IPS-18a (cell line): ENCODE data around the gene CUX1.
A peak's percentile ranks its signal among the peaks of the same experiment; 100 is the strongest.

Experiments used
- H3K27ac ChIP-seq: one replicate; pipeline ENCODE4 v1.5.1; 2013; ENCODE audit warnings: low read length
- H3K27me3 ChIP-seq: one replicate; pipeline ENCODE4 v1.6.1; 2013; ENCODE audit warnings: mild to moderate bottlenecking, low read length; ENCODE audit not compliant: control insufficient read depth, insufficient read depth
- H3K36me3 ChIP-seq: one replicate; pipeline ENCODE4 v1.6.1; 2013; ENCODE audit warnings: low read depth, low read length; ENCODE audit not compliant: control insufficient read depth
- H3K4me1 ChIP-seq: one replicate; pipeline ENCODE4 v1.6.1; 2013; ENCODE audit warnings: low read depth, low read length; ENCODE audit not compliant: control insufficient read depth
- H3K4me3 ChIP-seq: one replicate; pipeline ENCODE4 v1.5.1; 2013; ENCODE audit warnings: low read length
- H3K9ac ChIP-seq: one replicate; pipeline ENCODE4 v1.6.1; 2013; ENCODE audit warnings: mild to moderate bottlenecking, low read length, moderate library complexity
- H3K9me3 ChIP-seq: one replicate; pipeline ENCODE4 v1.6.1; 2013; ENCODE audit warnings: low read depth, low read length; ENCODE audit not compliant: control insufficient read depth

Gene CUX1

GRCh38 chr7:101932083-101932482 lies 114.7 kb downstream of the CUX1 start:
- H3K4me3 ChIP-seq: no peak overlapping the region
- no peaks in the 10 kb centered on the region for H3K9me3 ChIP-seq
- peaks cover 62% of the 10 kb centered on the region for H3K4me1 ChIP-seq
- no peaks in the 10 kb centered on the region for H3K27me3 ChIP-seq
- H3K36me3 ChIP-seq: no peaks in the 10 kb centered on the region
- H3K27ac ChIP-seq: peak overlapping the region; percentile 48
- H3K9ac ChIP-seq: no peak overlapping the region

DNA sequence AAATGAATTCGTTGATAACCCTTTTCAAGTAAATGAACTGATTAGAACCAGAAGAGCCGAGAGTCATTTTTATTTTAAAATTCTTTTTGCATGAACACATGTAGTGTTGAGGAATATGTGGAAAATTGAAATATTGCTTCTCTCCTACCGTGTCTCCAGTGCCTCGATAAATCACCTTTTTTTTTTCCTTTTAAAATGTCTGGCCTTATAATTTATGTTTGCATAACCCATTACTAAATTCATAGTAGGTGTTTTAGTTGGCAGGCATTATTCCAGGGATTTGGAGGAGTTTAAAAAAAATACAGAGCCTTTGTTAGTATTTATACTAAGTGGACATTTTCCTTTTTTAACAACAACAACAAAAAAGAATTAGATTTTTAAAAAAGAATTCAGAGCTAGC lies 115.6 kb downstream of the CUX1 start:
- H3K27ac ChIP-seq: no peak overlapping the region
- H3K9ac ChIP-seq: peak overlapping the region; percentile 34
- H3K4me3 ChIP-seq: no peak overlapping the region
- no peaks in the 10 kb centered on the region for H3K9me3 ChIP-seq
- H3K27me3 ChIP-seq: no peaks in the 10 kb centered on the region
- H3K4me1 ChIP-seq: peaks cover 65% of the 10 kb centered on the region
- H3K36me3 ChIP-seq: no peaks in the 10 kb centered on the region

DNA sequence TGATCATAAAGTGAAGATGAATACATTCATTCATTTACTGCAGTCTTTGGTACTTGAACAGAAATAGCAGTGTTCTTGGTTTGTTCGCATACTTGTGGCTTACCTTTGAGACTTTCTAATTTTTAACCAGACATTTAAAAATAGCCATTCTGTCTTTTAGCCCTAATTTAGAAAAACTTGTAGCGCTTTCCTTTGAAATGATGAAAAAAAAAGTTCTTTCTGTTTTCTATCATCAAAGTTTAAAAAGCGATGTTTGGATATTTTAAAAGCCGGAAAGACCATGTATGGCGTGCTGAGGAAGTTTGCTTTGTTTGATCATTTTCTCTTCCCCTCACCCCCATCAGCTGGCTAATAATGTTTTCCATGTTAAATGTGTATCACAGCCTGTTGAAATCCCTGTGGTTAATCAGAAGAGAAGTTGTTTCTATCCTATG lies 116.3 kb downstream of the CUX1 start:
- H3K36me3 ChIP-seq: no peaks in the 10 kb centered on the region
- no peaks in the 10 kb centered on the region for H3K27me3 ChIP-seq
- H3K27ac ChIP-seq: peak overlapping the region; percentile 1
- H3K4me3 ChIP-seq: no peak overlapping the region
- H3K9ac ChIP-seq: peak overlapping the region; percentile 34
- H3K9me3 ChIP-seq: no peaks in the 10 kb centered on the region
- H3K4me1 ChIP-seq: peaks cover 65% of the 10 kb centered on the region

DNA sequence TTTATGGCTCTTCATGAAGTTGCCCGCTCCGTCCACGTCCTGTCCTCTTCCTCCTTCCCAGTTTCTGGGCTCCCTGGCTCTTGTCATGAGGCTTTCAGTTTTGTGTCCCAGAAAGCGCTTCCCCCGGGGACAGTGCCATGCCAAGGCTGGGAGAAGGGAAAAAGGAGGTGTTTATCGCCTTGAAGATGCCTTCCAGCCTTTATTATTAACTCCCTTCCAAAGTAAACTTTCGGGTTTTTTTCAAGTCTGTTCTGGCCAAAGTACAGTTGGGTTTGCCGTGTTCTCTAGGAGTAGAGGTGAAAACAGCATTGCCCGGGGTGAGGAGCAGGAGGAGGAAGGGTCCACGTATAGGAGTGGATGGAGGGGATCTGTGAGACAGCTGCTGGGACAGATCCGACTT lies 117.2 kb downstream of the CUX1 start:
- Histone ChIP-seq H3K4me1 (peaks cover 65% of the 10 kb centered on the region), H3K27ac (peak overlapping the region; percentile 51), H3K9me3 (no peaks in the 10 kb centered on the region), H3K27me3 (no peaks in the 10 kb centered on the region), H3K36me3 (no peaks in the 10 kb centered on the region), H3K9ac (peak overlapping the region; percentile 33), H3K4me3 (no peak overlapping the region)

- Histone ChIP-seq H3K4me1 (peaks cover 66% of the 10 kb centered on the region), H3K4me3 (no peak overlapping the region), H3K9me3 (no peaks in the 10 kb centered on the region), H3K36me3 (no peaks in the 10 kb centered on the region), H3K27ac (no peak overlapping the region), H3K9ac (no peak overlapping the region), H3K27me3 (no peaks in the 10 kb centered on the region)
These were observed 118.2 kb downstream of the CUX1 start for GRCh38 chr7:101935521-101936141.

DNA sequence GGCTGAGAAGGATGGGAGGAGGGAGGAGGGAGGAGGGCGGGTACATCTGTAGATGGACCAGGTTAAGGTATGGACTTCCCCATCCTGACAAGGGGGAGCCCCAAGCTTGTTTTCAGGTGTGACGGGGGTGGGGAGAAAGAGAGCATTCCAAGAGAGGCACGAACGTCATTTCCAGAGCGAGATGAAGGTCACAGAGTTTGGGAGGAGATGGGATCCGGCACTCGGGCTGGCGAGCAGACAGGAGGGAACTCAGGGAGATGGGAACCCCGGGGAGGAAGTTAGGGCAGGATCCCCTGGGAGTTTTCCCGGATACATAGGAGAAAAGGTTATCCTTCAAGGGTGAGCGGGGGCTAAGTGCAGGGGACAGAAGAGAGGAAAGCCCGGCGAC lies 118.8 kb downstream of the CUX1 start:
- Histone ChIP-seq H3K27ac (peak overlapping the region; percentile 76), H3K36me3 (no peaks in the 10 kb centered on the region), H3K4me1 (peaks cover 70% of the 10 kb centered on the region), H3K4me3 (peak overlapping the region; percentile 43), H3K9ac (peak overlapping the region; percentile 68), H3K27me3 (no peaks in the 10 kb centered on the region), H3K9me3 (no peaks in the 10 kb centered on the region)

- Histone ChIP-seq H3K36me3 (no peaks in the 10 kb centered on the region), H3K9ac (peak overlapping the region; percentile 68), H3K27me3 (no peaks in the 10 kb centered on the region), H3K4me3 (peak overlapping the region; percentile 43), H3K27ac (peak overlapping the region; percentile 76), H3K4me1 (peaks cover 70% of the 10 kb centered on the region), H3K9me3 (no peaks in the 10 kb centered on the region)
These were observed 119.3 kb downstream of the CUX1 start for GRCh38 chr7:101936611-101937231.

GRCh38 chr7:101937717-101938514 lies 120.5 kb downstream of the CUX1 start:
- H3K4me1 ChIP-seq: peaks cover 67% of the 10 kb centered on the region
- no peaks in the 10 kb centered on the region for H3K36me3 ChIP-seq
- H3K4me3 ChIP-seq: no peak overlapping the region
- H3K27ac ChIP-seq: no peak overlapping the region
- H3K27me3 ChIP-seq: no peaks in the 10 kb centered on the region
- no peaks in the 10 kb centered on the region for H3K9me3 ChIP-seq
- H3K9ac ChIP-seq: peak overlapping the region; percentile 68

DNA sequence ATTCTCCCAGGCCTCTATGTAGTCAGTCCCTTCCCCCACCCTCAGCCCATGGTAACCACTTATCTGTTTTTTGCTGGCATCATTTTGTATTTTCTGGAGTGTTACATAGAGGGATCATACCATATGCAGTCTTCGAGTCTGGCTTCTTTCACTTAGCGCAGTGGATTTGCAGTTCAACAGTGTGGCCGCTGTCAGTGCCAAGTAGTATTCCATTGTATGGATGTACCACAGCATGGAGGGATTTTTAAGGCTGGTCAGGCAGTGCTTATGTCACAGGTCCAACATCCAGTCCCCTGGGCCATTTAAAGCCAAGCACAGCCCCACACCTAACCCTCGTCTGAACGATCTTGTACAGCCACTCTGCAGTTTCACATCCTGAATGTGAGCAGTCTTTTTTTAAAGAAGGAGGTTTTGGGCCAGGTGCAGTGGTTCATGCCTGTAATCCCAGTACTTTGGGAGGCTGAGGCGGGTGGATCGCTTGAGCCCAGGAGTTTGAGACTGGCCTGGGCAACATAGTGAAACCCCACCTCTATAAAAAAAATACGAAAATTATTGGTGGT lies 121.8 kb downstream of the CUX1 start:
- Histone ChIP-seq H3K4me3 (no peak overlapping the region), H3K36me3 (no peaks in the 10 kb centered on the region), H3K27me3 (no peaks in the 10 kb centered on the region), H3K4me1 (peaks cover 57% of the 10 kb centered on the region), H3K9ac (no peak overlapping the region), H3K27ac (no peak overlapping the region), H3K9me3 (no peaks in the 10 kb centered on the region)

DNA sequence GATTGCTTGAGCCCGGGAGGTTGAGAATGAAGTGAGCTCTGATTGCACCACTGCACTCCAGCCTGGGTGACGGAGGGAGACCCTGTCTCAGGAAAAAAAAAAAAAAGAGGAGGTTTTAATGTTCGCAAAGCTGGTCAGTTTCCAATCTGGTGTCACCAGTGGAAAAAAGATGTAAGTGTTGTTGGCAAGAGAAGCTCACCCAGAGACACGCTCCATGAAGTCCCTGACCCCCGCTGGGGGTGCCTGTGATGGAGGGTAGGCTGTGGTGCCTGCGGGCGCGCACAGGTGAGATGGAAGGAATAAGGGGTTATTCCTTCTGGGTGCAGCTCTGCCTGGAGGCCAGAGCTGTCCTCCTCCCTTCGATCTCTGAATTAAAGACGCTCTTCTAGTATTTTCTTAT lies 122.7 kb downstream of the CUX1 start:
- no peaks in the 10 kb centered on the region for H3K9me3 ChIP-seq
- H3K36me3 ChIP-seq: no peaks in the 10 kb centered on the region
- no peak overlapping the region for H3K4me3 ChIP-seq
- H3K27ac ChIP-seq: no peak overlapping the region
- H3K4me1 ChIP-seq: peaks cover 50% of the 10 kb centered on the region
- no peak overlapping the region for H3K9ac ChIP-seq
- H3K27me3 ChIP-seq: no peaks in the 10 kb centered on the region

DNA sequence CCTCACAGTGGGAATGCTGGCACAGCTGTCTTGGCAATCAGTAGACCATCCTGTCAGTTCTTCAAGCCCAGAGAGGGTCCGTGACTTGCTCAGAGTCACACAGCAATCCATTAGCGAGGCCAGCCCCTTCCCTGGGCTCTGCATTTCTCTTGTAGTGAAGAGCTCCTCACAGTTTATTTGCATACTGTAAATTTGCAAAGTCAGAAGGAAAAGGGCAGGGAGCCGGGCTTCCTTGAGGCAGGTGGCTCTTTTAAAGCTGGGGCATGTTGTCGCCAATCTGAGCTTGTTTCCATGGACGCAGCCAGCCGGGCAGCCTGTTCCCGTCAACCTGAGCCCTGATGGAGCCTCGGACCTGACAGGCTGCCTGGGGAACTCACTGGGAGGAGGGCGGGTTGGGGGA lies 123.4 kb downstream of the CUX1 start:
- Histone ChIP-seq H3K9me3 (no peaks in the 10 kb centered on the region), H3K36me3 (no peaks in the 10 kb centered on the region), H3K4me3 (peak overlapping the region; percentile 14), H3K9ac (peak overlapping the region; percentile 61), H3K27ac (peak overlapping the region; percentile 81), H3K4me1 (peaks cover 46% of the 10 kb centered on the region), H3K27me3 (no peaks in the 10 kb centered on the region)
